NB4 (cell line): ENCODE results near the gene RAB29.

ENCODE experiments used
- DNase-seq: peaks from one replicate; pipeline ENCODE4 v3.0.0; 2010; ENCODE audit warnings: low read depth
- H3K4me3 ChIP-seq: one replicate; pipeline ENCODE4 v1.5.1; 2011; ENCODE audit warnings: mild to moderate bottlenecking, low read depth, low read length, moderate library complexity
- CTCF ChIP-seq: IDR thresholded peaks from one replicate; pipeline ENCODE4 v1.5.1; 2012; ENCODE audit warnings: low read depth, low read length
- MAX ChIP-seq: IDR thresholded peaks from 2 replicates; pipeline ENCODE4 v1.6.1; 2011; ENCODE audit warnings: low read depth, low read length
- MYC ChIP-seq: IDR thresholded peaks from 2 replicates; pipeline ENCODE4 v1.6.1; 2011; ENCODE audit warnings: low read depth, low read length
- POLR2A ChIP-seq: IDR thresholded peaks from 2 replicates; pipeline ENCODE4 v1.6.1; 2011; ENCODE audit warnings: mild to moderate bottlenecking; ENCODE audit not compliant: insufficient read length; ENCODE audit errors: extremely low read depth

RAB29 gene

GRCh38 chr1:205792481-205792881, 17.2 kb upstream of the RAB29 start:
- TF ChIP-seq CTCF (no peak), MYC (no peak), MAX (no peak), POLR2A (no peak)
- DNase-seq, result no peak
- no peak overlapping the region for H3K4me3 ChIP-seq

GRCh38 chr1:205791568-205792180, 16.4 kb upstream of the RAB29 start:
- DNase-seq, result peak; percentile 67
- TF ChIP-seq MAX, result no peak
- TF ChIP-seq MYC, result peak; percentile 22; the same call in 1 of the 2 replicates
- peak; percentile 91 for TF ChIP-seq CTCF
- no peak overlapping the region for H3K4me3 ChIP-seq

GRCh38 chr1:205787287-205787916, 12.1 kb upstream of the RAB29 start:
- no peak overlapping the region for H3K4me3 ChIP-seq
- TF ChIP-seq POLR2A (no peak), MYC (no peak), CTCF (no peak)
- DNase-seq, result no peak

GRCh38 chr1:205786601-205787000, 11.3 kb upstream of the RAB29 start:
- DNase-seq, result no peak
- no peak overlapping the region for H3K4me3 ChIP-seq
- TF ChIP-seq MAX (no peak), CTCF (no peak), POLR2A (no peak), MYC (no peak)

GRCh38 chr1:205785446-205785845, 10.2 kb upstream of the RAB29 start:
- TF ChIP-seq POLR2A (no peak), MAX (no peak), CTCF (no peak), MYC (no peak)
- H3K4me3 ChIP-seq, result no peak overlapping the region
- no peak for DNase-seq
